Type B pancreatic cell (in vitro differentiated cells): ENCODE data around the gene NRM. TPM values are rescaled to one million over a fixed set of nuclear protein-coding genes. Genes with fewer than 3 reads are reported as not detected.

Source experiments
- DNase-seq: peaks from one replicate; pipeline ENCODE4 v3.0.0; 2021; ENCODE audit warnings: mixed read lengths; ENCODE audit not compliant: unreplicated experiment; ENCODE audit errors: extremely low spot score
- H3K27ac Mint-ChIP-seq: 2 replicates; pipeline ENCODE4 v1.8.0; 2021; ENCODE audit warnings: mild to moderate bottlenecking, mixed read lengths
- H3K27me3 Mint-ChIP-seq: 2 replicates; pipeline ENCODE4 v1.8.0; 2021; ENCODE audit warnings: mixed read lengths
- H3K36me3 Mint-ChIP-seq: 2 replicates; pipeline ENCODE4 v1.8.0; 2021; ENCODE audit warnings: mixed read lengths
- H3K4me1 Mint-ChIP-seq: one replicate; pipeline ENCODE4 v1.8.0; 2021; ENCODE audit warnings: mixed read lengths; ENCODE audit not compliant: unreplicated experiment
- H3K4me3 Mint-ChIP-seq: 2 replicates; pipeline ENCODE4 v1.8.0; 2021; ENCODE audit warnings: mild to moderate bottlenecking, mixed read lengths
- H3K9me3 Mint-ChIP-seq: 2 replicates; pipeline ENCODE4 v1.8.0; 2021; ENCODE audit warnings: mixed read lengths
- CTCF ChIP-seq: fragments of 200-600 bp; sonication (generic); conservative IDR thresholded peaks from 2 replicates; pipeline ENCODE4 v1.5.0; 2021; ENCODE audit warnings: antibody characterized with exemption, mild to moderate bottlenecking
- total RNA-seq: library from RNA; stranded (reverse); gene quantifications from 2 replicates; pipeline ENCODE4 v1.2.1, GENCODE V29; 2021; ENCODE audit warnings: low replicate concordance

Gene NRM
- total RNA-seq, 1 donor from 2014 or later: 48.9 TPM

GRCh38 chr6:30651143-30651542, 39.6 kb downstream of the NRM start:
- H3K36me3 Mint-ChIP-seq: peaks cover 18% of the 10 kb centered on the region
- H3K4me1 Mint-ChIP-seq: peaks cover 6% of the 10 kb centered on the region
- H3K4me3 Mint-ChIP-seq: peak overlapping the region; percentile 64
- no peaks in the 10 kb centered on the region for H3K27me3 Mint-ChIP-seq
- no peaks in the 10 kb centered on the region for H3K9me3 Mint-ChIP-seq
- H3K27ac Mint-ChIP-seq: peak overlapping the region; percentile 26
- DNase-seq: no peak
- no peak for TF ChIP-seq CTCF

- Mint-ChIP-seq H3K4me3 (peak overlapping the region; percentile 90), H3K36me3 (peaks cover 32% of the 10 kb centered on the region), H3K4me1 (peaks cover 11% of the 10 kb centered on the region), H3K9me3 (no peaks in the 10 kb centered on the region), H3K27ac (peak overlapping the region; percentile 83), H3K27me3 (no peaks in the 10 kb centered on the region)
- peak; percentile 82 for DNase-seq
- TF ChIP-seq CTCF: no peak
These were observed 43.3 kb downstream of the NRM start for GRCh38 chr6:30647242-30648116.

- Mint-ChIP-seq H3K4me1 (peaks cover 11% of the 10 kb centered on the region), H3K27ac (peak within 1 kb of the TSS; percentile 83), H3K36me3 (peaks cover 28% of the 10 kb centered on the region), H3K9me3 (no peaks in the 10 kb centered on the region), H3K4me3 (peak within 1 kb of the TSS; percentile 90), H3K27me3 (no peaks in the 10 kb centered on the region)
- no peak for TF ChIP-seq CTCF
- peak; percentile 93 for DNase-seq
These were observed 44.1 kb downstream of the NRM start, which contains the start of gene C6orf136 for GRCh38 chr6:30646450-30647241. C6orf136 (plus strand) TSS chr6:30647133; CDS start chr6:30647232, 99 bp downstream.

GRCh38 chr6:30645989-30646388, 44.8 kb downstream of the NRM start:
- no peak for DNase-seq
- H3K36me3 Mint-ChIP-seq: peaks cover 29% of the 10 kb centered on the region
- no peaks in the 10 kb centered on the region for H3K9me3 Mint-ChIP-seq
- peak overlapping the region; percentile 83 for H3K27ac Mint-ChIP-seq
- peak overlapping the region; percentile 90 for H3K4me3 Mint-ChIP-seq
- TF ChIP-seq CTCF: no peak
- H3K27me3 Mint-ChIP-seq: no peaks in the 10 kb centered on the region
- peaks cover 11% of the 10 kb centered on the region for H3K4me1 Mint-ChIP-seq

GRCh38 chr6:30644769-30645168, 46.0 kb downstream of the NRM start:
- no peak for DNase-seq
- H3K36me3 Mint-ChIP-seq: peaks cover 30% of the 10 kb centered on the region
- H3K4me3 Mint-ChIP-seq: no peak overlapping the region
- peaks cover 11% of the 10 kb centered on the region for H3K4me1 Mint-ChIP-seq
- H3K9me3 Mint-ChIP-seq: no peaks in the 10 kb centered on the region
- TF ChIP-seq CTCF: no peak
- no peak overlapping the region for H3K27ac Mint-ChIP-seq
- H3K27me3 Mint-ChIP-seq: no peaks in the 10 kb centered on the region
